A549 (cell line): ENCODE data around the gene SEC16B. TPM values are rescaled to one million over a fixed set of nuclear protein-coding genes. Genes with fewer than 3 reads are reported as not detected.

Experiments
- ATAC-seq, 2 experiments: fragments of 200-7000 bp in 1 of 2; fragments of >200 bp in 1 of 2; cut with Nextera tagmentation in 1 of 2; cut with Tn5 transposase in 1 of 2; 3 replicates each; pipeline versions ENCODE4 v1.8.0 to v1.9.1; 2018 to 2020; ENCODE audit warnings: mild to moderate bottlenecking in 1 of 2, moderate library complexity in 1 of 2
- CTCF ChIA-PET: fragments of 300-600 bp; sonication (Branson Sonifier 250); formaldehyde crosslinking; extraction: SDS; loops from one replicate; lab custom pipeline; 2021; ENCODE audit warnings: antibody characterized with exemption, inconsistent platforms; lab: Yijun Ruan, JAX
- POLR2A ChIA-PET: fragments of 350-600 bp; formaldehyde crosslinking; extraction: SDS; loops from one replicate; lab custom pipeline; 2021; ENCODE audit warnings: antibody characterized with exemption, inconsistent platforms; lab: Yijun Ruan, JAX
- DNase-seq, 2 experiments: peaks; one replicate each; pipeline versions ENCODE4 v3.0.0 to v3.0.0-alpha.2; 2011 to 2016; ENCODE audit warnings: low read depth in 1 of 2, low spot score in 1 of 2
- FAIRE-seq: peaks from 2 replicates; lab custom pipeline; 2011; peaks lifted over from hg19 to GRCh38; lab: Jason Lieb, UNC
- H3K27ac ChIP-seq, 2 experiments: fragments of >200 bp; sonication (Bioruptor Twin); formaldehyde crosslinking; 3 replicates each; pipeline ENCODE4 v1.5.1; 2016 to 2017
- H3K4me1 ChIP-seq: fragments of >200 bp; sonication (Bioruptor Twin); formaldehyde crosslinking; 3 replicates; pipeline ENCODE4 v1.6.1; 2016
- H3K4me2 ChIP-seq: fragments of >200 bp; sonication (Bioruptor Twin); formaldehyde crosslinking; 3 replicates; pipeline ENCODE4 v1.6.1; 2016
- H3K4me3 ChIP-seq: fragments of >200 bp; sonication (Bioruptor Twin); formaldehyde crosslinking; 3 replicates; pipeline ENCODE4 v1.5.1; 2016
- H3K9me3 ChIP-seq: fragments of >200 bp; sonication (Bioruptor Twin); formaldehyde crosslinking; 3 replicates; pipeline ENCODE4 v1.6.1; 2016
- BHLHE40 ChIP-seq: IDR thresholded peaks from 2 replicates; pipeline ENCODE4 v1.6.1; 2012; ENCODE audit warnings: low read depth, low read length, inconsistent platforms
- CHD2 ChIP-seq: fragments of 150-350 bp; IDR thresholded peaks from 2 replicates; pipeline ENCODE4 v1.6.1; 2014; ENCODE audit warnings: low read length; ENCODE audit not compliant: partially characterized antibody
- CHD4 ChIP-seq: fragments of 200-600 bp; sonication (generic); IDR thresholded peaks from 2 replicates; pipeline ENCODE4 v1.6.1; 2016; ENCODE audit warnings: antibody characterized with exemption, mild to moderate bottlenecking, borderline replicate concordance
- EP300 ChIP-seq, 2 experiments: fragments of >200 bp; sonication (Bioruptor Twin); formaldehyde crosslinking; IDR thresholded peaks; 2 replicates in 1 of 2; 3 replicates in 1 of 2; pipeline ENCODE4 v1.6.1; 2016 to 2017
- FOSL2 ChIP-seq, 2 experiments: fragments of 450-650 bp in 1 of 2; fragments of >200 bp in 1 of 2; sonication (Bioruptor Twin) in 1 of 2; formaldehyde crosslinking; IDR thresholded peaks; 2 replicates each; pipeline versions ENCODE4 v1.5.0 to v1.6.1; 2016 to 2020; ENCODE audit warnings: mild to moderate bottlenecking in 1 of 2, moderate library complexity in 1 of 2
- HDAC2 ChIP-seq: fragments of 200-600 bp; sonication (generic); IDR thresholded peaks from 2 replicates; pipeline ENCODE4 v1.6.1; 2016
- HOXA7 ChIP-seq: fragments of 250-450 bp; sonication (Bioruptor Pico); IDR thresholded peaks from 2 replicates; pipeline ENCODE4 v1.5.0; 2020; ENCODE audit warnings: mild to moderate bottlenecking, moderate library complexity
- MAZ ChIP-seq: fragments of 150-350 bp; IDR thresholded peaks from 2 replicates; pipeline ENCODE4 v1.6.1; 2014; ENCODE audit warnings: antibody characterized with exemption, low read depth, low read length, borderline replicate concordance
- POLR2AphosphoS2 ChIP-seq: conservative IDR thresholded peaks from 2 replicates; pipeline ENCODE4 v1.6.1; 2012; ENCODE audit warnings: low read length, improper control_type of control experiment, inconsistent platforms
- RARB ChIP-seq: fragments of 250-450 bp; sonication (Bioruptor Pico); IDR thresholded peaks from 2 replicates; pipeline ENCODE4 v1.8.0; 2021; ENCODE audit warnings: mild to moderate bottlenecking, moderate library complexity
- REST ChIP-seq: fragments of 200-600 bp; sonication (generic); IDR thresholded peaks from 2 replicates; pipeline ENCODE4 v1.6.1; 2016; ENCODE audit warnings: antibody characterized with exemption, mild to moderate bottlenecking, moderate library complexity
- TFCP2L1 ChIP-seq: fragments of 250-450 bp; sonication (Bioruptor Pico); IDR thresholded peaks from 2 replicates; pipeline ENCODE4 v1.5.0; 2021; ENCODE audit warnings: mild to moderate bottlenecking
- ZC3H11A ChIP-seq: fragments of 450-650 bp; IDR thresholded peaks from 2 replicates; pipeline ENCODE4 v1.6.1; 2014; ENCODE audit warnings: antibody characterized with exemption, mild to moderate bottlenecking
- WGBS: methylation state at CpG from one replicate; pipeline ENCODE4 v1.1.6; 2017; ENCODE audit errors: missing lambda C conversion rate; 5-methylcytosine and 5-hydroxymethylcytosine counted together
- polyA plus RNA-seq, 4 experiments: library from polyadenylated mRNA; depleted of rRNA in 3 of 4; stranded (reverse); fragments of >200 nt; fragmentation: RNase III in 1 of 4; extraction: RNeasy Plus Mini Kit Qiagen cat#74134 plus additional on column Dnase treatment in 1 of 4; gene quantifications; 2 replicates in 3 of 4; 3 replicates in 1 of 4; pipeline ENCODE4 v1.2.3, GENCODE V29; 2011 to 2017
- TF ChIP-seq, protein P1 (sequence below): IDR thresholded peaks from 2 replicates; pipeline ENCODE4 v1.6.1; 2012; ENCODE audit warnings: low read depth, borderline replicate concordance
- TF ChIP-seq, protein P2 (sequence below): fragments of >200 bp; sonication (Bioruptor Twin); formaldehyde crosslinking; IDR thresholded peaks from 3 replicates; pipeline ENCODE4 v1.6.1; 2016

Gene SEC16B
- polyA plus RNA-seq, 2 of the 4 experiments (the other 2 are of a cell fraction), result 1.3 to 2.6 TPM

DNA sequence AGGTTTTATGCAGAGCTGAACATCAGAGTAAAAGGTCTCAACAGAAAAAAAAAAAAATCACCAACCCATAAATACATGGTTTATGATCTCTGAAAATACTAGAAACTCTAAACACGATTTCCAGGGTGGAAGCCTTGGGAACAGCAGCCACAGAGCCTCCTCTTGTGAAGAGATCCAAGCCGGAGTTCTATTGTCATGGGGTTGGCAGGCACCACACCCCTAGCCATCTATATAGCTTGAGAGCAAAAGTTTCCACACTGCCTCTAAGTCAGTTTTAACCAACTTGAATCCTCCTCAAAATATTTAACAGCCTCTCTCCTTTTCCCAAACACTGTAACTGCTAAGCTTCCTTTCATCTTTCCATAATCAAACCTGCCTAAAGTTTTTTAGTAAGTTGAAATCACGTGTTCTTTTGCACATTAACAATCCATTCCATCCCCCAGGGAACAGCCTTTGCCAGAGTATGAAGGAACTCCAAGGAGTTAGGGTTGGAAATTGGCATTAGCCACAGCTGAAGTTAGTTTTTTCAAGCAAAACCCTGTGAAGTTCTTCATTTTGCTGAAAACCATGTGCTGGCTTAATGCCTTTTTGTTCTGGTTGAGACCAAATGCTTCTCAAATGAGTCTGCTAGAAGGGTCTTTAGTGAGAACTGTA is 13.8 kb upstream of the SEC16B start (continued):
- TF ChIP-seq FOSL2 (IDR thresholded peaks at IDR 0.05), result no peak
- TF ChIP-seq FOSL2 (CRISPR knock-in tag; IDR thresholded peaks at IDR 0.05), result no peak
- TF ChIP-seq, protein P1, sequence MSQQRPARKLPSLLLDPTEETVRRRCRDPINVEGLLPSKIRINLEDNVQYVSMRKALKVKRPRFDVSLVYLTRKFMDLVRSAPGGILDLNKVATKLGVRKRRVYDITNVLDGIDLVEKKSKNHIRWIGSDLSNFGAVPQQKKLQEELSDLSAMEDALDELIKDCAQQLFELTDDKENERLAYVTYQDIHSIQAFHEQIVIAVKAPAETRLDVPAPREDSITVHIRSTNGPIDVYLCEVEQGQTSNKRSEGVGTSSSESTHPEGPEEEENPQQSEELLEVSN, result no peak
- TF ChIP-seq, protein P2, sequence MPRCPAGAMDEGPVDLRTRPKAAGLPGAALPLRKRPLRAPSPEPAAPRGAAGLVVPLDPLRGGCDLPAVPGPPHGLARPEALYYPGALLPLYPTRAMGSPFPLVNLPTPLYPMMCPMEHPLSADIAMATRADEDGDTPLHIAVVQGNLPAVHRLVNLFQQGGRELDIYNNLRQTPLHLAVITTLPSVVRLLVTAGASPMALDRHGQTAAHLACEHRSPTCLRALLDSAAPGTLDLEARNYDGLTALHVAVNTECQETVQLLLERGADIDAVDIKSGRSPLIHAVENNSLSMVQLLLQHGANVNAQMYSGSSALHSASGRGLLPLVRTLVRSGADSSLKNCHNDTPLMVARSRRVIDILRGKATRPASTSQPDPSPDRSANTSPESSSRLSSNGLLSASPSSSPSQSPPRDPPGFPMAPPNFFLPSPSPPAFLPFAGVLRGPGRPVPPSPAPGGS, result no peak
- no peak for TF ChIP-seq EP300 (IDR thresholded peaks at IDR 0.05)
- TF ChIP-seq HOXA7, result no peak
- no peak for TF ChIP-seq REST
- TF ChIP-seq CHD4, result no peak
- no peak for TF ChIP-seq TFCP2L1 (CRISPR knock-in tag)
- no peak for TF ChIP-seq CHD2
- TF ChIP-seq ZC3H11A, result no peak

GRCh38 chr1:177983077-177983476 is 13.2 kb upstream of the SEC16B start:
- H3K4me3 ChIP-seq, result no peak overlapping the region
- TF ChIP-seq POLR2AphosphoS2 (no peak), BHLHE40 (no peak), RARB (CRISPR knock-in tag) (no peak), MAZ (no peak)
- no peak for DNase-seq
- no peak for FAIRE-seq
- no peak overlapping the region for H3K27ac ChIP-seq
- no peak for ATAC-seq
- ChIA-PET CTCF (interaction anchor here (2.1 kb wide), 1 partner anchor 49 kb away, joined by 6 read pairs; no protein-coding TSS in a partner anchor), POLR2A (no interaction called here)
- 70% methylated on average over 5 of the region's 5 CpGs for WGBS
- no peaks in the 10 kb centered on the region for H3K4me1 ChIP-seq
- no peak overlapping the region for H3K4me2 ChIP-seq
- no peaks in the 10 kb centered on the region for H3K9me3 ChIP-seq

GRCh38 chr1:177981200-177981599 is 11.3 kb upstream of the SEC16B start:
- WGBS, result 59% methylated on average over 1 of the region's 1 CpG
- Histone ChIP-seq H3K4me3 (no peak overlapping the region), H3K9me3 (no peaks in the 10 kb centered on the region), H3K4me2 (no peak overlapping the region), H3K27ac (no peak overlapping the region)
- no peak for ATAC-seq
- POLR2A ChIA-PET, result no interaction called here
- DNase-seq, result no peak
- TF ChIP-seq HDAC2, result no peak
- TF ChIP-seq, all 56 proteins: peak for 0
- CTCF ChIA-PET, result interaction anchor here (1.0 to 1.1 kb wide), 2 partner anchors 22 to 99 kb away, joined by 3 read pairs; no protein-coding TSS in a partner anchor
- peaks cover 5% of the 10 kb centered on the region; the same call in 1 of the 3 replicates for H3K4me1 ChIP-seq
- no peak for FAIRE-seq
